Ramos (cell line): Measurements from ENCODE around the gene CYS1.
"Not testable (repeated sequence)": the region's sequence is repeated elsewhere in the genome, so short reads cannot be mapped to it uniquely, and the experiment has no call there.

Source experiments
- in situ Hi-C: fragments of 300-500 bp; cut with MboI; formaldehyde crosslinking; loops from one replicate; pipeline ENCODE4 v1.14.3; 2022; ENCODE audit warnings: low sequenced_read_pairs; ENCODE audit not compliant: unreplicated experiment

The CYS1 gene

DNA sequence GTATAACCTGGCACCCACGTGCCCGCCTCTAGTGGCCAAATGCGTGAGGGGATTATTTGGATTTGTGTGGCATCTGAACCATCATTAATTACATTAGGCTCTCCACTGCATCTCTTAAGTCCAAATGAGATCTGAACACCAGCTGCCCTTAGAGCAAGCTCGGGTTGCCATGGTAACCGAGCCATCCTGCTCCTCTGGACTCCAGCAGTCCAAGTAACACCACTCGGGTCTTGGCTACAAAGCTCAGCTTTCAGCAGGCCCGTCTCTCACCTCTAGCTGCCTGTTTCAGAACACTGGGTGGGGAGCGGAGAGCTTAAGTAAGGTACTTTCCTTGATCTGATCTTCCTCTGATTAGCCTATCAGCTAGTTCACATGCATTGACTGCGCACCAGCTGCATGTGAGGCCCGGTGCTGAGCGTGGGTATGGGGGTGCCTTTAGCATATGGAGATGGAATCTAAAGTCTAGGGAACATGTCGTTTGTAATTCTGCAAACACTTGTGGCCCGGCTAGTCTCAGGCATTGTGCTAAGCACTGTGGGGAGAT is 14.1 kb upstream of the CYS1 start:
- in situ Hi-C loops: no loop called here

GRCh38 chr2:10091889-10092244 is 11.7 kb upstream of the CYS1 start:
- in situ Hi-C loops: not testable (repeated sequence)

DNA sequence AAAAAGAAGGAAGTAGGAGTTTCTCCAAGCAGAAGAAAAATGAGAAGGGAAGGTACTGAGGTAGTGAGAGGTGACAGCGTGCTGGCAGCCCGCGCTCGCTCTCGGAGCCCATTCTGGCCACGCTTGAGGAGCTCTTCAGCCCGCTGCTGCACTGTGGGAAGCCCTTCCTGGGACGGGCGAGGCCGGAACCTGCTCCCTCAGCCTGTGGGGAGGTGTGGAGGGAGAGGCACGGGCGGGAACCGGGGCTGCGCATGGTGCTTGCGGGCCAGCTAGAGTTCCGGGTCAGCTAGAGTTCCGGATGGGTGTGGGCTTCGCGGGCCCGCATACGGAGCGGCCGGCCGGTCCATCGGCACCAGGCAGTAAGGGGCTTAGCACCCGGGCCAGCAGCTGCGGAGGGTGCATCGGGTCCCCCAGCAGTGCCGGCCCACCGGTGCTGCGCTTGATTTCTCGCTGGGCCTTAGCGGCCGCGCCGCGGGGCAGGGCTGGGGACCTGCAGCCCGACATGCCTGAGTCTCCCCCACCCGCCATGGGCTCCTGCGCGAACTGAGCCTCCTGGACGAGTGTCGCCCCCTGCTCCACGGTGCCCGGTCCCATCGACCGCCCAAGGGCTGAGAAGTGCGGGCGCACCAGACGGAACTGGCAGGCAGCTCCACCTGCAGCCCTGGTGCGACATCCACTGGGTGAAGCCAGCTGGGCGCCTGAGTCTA is 11.1 kb upstream of the CYS1 start:
- in situ Hi-C loops: no loop called here

DNA sequence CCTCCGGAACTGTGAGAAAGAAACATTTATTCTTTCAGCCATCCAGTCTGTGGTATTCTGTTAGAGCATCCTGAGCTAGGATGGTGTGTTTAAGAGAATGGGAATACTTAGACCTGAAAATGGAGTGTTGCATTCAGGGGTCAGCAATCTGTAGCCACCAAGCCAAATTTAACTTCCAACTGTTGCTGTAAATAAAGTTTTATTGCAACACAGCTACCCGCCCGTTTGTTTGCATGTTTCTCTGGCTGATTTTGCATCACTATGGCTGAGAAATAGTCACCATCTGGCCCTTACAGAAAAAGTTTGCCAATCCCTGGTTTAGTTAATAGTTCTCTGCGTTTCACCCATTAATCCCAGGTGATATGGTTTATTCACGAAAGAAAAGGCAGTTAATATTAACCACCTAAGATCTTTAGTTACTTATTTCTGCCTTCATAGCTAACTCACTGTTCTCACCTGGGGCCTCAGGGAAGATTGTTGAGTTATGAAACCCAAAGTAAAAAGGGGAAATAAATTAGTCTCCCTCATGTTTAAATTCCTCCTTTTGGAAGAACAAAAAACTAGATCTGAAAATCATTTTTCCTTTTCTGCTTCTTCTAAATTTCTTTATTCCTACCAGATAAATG is 9.5 kb upstream of the CYS1 start:
- in situ Hi-C loops: no loop called here

DNA sequence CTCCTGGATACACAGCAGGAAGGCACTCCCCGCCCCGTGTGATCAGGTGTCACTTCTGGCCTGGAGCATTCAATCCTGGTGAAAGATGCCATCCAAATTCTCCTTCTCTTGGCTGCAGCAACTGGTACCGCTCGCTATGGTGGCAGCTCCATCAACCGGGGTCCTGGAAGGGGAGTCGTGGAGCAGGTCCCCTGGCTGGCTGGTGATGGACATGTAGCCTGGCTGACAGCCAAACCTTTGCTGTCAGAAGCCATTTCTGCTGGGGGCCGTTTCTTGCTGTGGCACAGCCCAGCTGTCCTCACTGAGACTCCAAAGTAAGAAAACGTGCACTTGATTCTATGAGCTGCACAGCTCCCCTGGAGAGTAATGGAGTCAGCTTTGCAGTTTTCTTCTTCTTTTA is 7.1 kb upstream of the CYS1 start:
- in situ Hi-C loops: no loop called here

DNA sequence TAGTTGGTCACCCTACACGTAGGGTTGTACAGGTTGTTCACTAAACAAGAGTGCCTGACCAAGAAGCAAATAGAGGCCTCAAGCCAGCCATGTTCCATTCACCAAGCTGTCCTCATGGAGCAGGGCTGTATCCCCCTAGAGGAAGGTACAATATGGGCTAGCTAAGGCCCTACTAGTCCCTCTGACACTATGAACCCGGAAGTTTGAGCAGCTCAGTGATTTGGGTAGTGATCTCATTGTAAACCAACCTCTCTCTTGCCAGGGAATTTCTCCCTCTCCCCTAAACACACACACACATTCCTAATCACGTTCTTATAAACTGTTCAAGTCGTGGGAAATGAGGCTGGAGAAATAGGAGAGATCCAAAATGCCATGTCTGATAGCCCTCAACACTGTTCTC is 6.7 kb upstream of the CYS1 start:
- in situ Hi-C loops: no loop called here

- in situ Hi-C loops: no loop called here
These were observed 5.5 kb upstream of the CYS1 start for GRCh38 chr2:10085668-10086059.

GRCh38 chr2:10085043-10085667 is 4.9 kb upstream of the CYS1 start:
- in situ Hi-C loops: no loop called here

GRCh38 chr2:10084223-10084865 is 4.1 kb upstream of the CYS1 start:
- in situ Hi-C loops: no loop called here

- in situ Hi-C loops: no loop called here
These were observed 3.5 kb upstream of the CYS1 start for GRCh38 chr2:10083692-10084211.

- in situ Hi-C loops: no loop called here
These were observed 2.8 kb upstream of the CYS1 start for GRCh38 chr2:10083046-10083445.

GRCh38 chr2:10080536-10081304 is 509 bp upstream of the CYS1 start:
- in situ Hi-C loops: no loop called here

DNA sequence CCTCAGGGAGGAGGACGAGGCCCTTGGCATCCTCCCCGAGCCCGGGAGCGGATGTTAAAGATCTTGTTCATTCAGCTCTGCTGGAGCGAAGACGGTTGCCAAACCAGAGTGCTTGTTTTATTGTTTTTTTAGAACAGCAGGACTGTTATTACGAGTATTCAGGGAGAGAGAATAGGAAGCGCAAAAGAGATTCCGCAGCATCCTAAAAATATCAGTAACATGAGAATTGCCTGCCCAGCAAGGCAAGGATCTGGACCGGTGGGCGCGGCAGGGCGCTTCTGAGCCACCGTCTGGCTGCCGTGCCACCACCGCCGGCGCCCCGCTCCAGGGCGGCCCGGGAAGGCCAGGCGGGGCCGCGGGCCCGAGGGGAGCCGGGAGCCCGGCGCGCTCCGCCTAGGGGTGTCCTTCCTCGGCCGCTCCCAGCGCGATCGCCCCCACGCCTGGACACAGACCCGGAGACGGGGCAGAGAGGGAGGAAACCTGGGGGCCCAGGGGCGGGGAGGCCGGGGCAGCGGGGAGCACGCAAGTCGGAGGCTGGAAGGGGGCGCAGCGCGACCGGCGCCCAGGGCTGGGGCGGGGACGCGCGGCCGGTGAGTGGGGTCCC is 843 bp downstream of the CYS1 start:
- in situ Hi-C loops: no loop called here

- in situ Hi-C loops: no loop called here
These were observed 1.4 kb downstream of the CYS1 start for GRCh38 chr2:10078704-10079265.

- in situ Hi-C loops: no loop called here
These were observed 2.2 kb downstream of the CYS1 start for GRCh38 chr2:10078001-10078400.

- in situ Hi-C loops: no loop called here
These were observed 3.2 kb downstream of the CYS1 start for GRCh38 chr2:10076988-10077527.

DNA sequence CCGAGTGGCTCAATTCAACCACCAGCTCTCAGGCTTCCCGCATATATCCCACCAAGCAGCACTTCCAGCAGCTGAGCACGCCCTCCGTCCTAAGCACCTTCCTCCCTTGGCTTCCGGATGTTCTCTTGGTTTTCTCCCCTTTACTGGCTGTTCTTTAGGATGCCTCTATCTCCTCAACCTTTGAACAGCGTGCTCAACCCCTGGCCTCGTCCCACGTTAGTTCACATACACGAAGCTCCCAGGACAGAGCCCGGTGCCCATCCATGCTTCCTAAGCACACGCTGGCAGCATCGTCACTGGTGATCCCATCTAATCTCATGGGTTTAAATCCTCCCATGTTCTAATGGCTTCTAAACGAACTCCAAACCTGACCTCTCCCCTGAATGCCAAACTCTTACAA is 3.7 kb downstream of the CYS1 start:
- in situ Hi-C loops: no loop called here

GRCh38 chr2:10075571-10076209 is 4.5 kb downstream of the CYS1 start:
- in situ Hi-C loops: no loop called here

DNA sequence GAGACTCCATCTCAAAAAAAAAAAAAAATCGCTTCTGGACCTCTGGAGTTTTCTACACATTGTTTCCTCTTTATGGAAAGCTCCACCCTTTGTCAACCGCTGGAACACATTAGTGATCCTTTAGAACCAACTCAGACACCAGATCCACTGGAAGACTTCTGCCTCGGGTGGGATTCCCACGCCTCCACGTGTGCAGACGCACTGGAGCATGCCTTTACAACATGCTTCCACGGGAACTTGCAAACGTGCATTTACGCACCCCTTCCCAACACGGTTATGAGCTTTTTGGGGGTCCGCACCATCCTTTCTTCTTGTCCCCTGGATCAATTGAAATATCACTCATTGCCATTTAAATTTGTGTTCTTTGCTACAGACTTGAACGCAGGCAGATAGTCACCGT is 5.1 kb downstream of the CYS1 start:
- in situ Hi-C loops: no loop called here
